HPDE6-E6E7 (cell line): ENCODE results near the gene GEMIN2.
"Not testable (repeated sequence)": the region's sequence is repeated elsewhere in the genome, so short reads cannot be mapped to it uniquely, and the experiment has no call there.

Experiments
- DNase-seq: peaks from one replicate; pipeline ENCODE4 v3.0.0; 2011; ENCODE audit warnings: missing footprints; ENCODE audit errors: extremely low spot score

The GEMIN2 gene

GRCh38 chr14:39114073-39114838, at the start of gene GEMIN2:
GEMIN2 (plus strand) TSS chr14:39114323; CDS start chr14:39114339, 16 bp downstream.
- peak; percentile 97 for DNase-seq

GRCh38 chr14:39069169-39069805, 44.8 kb upstream of the GEMIN2 start:
- not testable (repeated sequence) for DNase-seq

GRCh38 chr14:39069923-39070322, 44.2 kb upstream of the GEMIN2 start:
- DNase-seq: no peak

- no peak for DNase-seq
Observed at GRCh38 chr14:39071096-39071495, 43.0 kb upstream of the GEMIN2 start.

GRCh38 chr14:39080886-39081285, 33.2 kb upstream of the GEMIN2 start:
- no peak for DNase-seq

- no peak for DNase-seq
Observed at GRCh38 chr14:39083127-39083526, 31.0 kb upstream of the GEMIN2 start.

GRCh38 chr14:39085933-39086332, 28.2 kb upstream of the GEMIN2 start:
- no peak for DNase-seq

GRCh38 chr14:39087493-39087892, 26.6 kb upstream of the GEMIN2 start:
- no peak for DNase-seq

- no peak for DNase-seq
Observed at GRCh38 chr14:39090548-39091111, 23.5 kb upstream of the GEMIN2 start.

GRCh38 chr14:39091716-39092115, 22.4 kb upstream of the GEMIN2 start:
- no peak for DNase-seq

- no peak for DNase-seq
Observed at GRCh38 chr14:39094515-39094914, 19.6 kb upstream of the GEMIN2 start.

- DNase-seq: peak; percentile 48
Observed at GRCh38 chr14:39097159-39097558, 17.0 kb upstream of the GEMIN2 start.

GRCh38 chr14:39099215-39099614, 14.9 kb upstream of the GEMIN2 start:
- DNase-seq: not testable (repeated sequence)

- DNase-seq: no peak
Observed at GRCh38 chr14:39099748-39100147, 14.4 kb upstream of the GEMIN2 start.

GRCh38 chr14:39102265-39102968, 11.7 kb upstream of the GEMIN2 start:
- DNase-seq: no peak

- DNase-seq: peak; percentile 49
Observed at GRCh38 chr14:39102969-39103957, 10.9 kb upstream of the GEMIN2 start, which contains the start of gene SEC23A. SEC23A (minus strand) TSS chr14:39103235; CDS start chr14:39096118, 7,117 bp downstream.

GRCh38 chr14:39104078-39104801, 9.9 kb upstream of the GEMIN2 start:
- DNase-seq: not testable (repeated sequence)

- DNase-seq: no peak
Observed at GRCh38 chr14:39107591-39107996, 6.5 kb upstream of the GEMIN2 start.

GRCh38 chr14:39108791-39109190, 5.3 kb upstream of the GEMIN2 start:
- DNase-seq: no peak
